ACC112 (cell line): ENCODE measurements around the gene NIP7.

ENCODE experiments used
- H2AFZ ChIP-seq: fragments of 200-600 bp; sonication (generic); one replicate; pipeline ENCODE4 v1.6.0; 2017; ENCODE audit warnings: antibody characterized with exemption, low read length; ENCODE audit not compliant: unreplicated experiment
- H3K27ac ChIP-seq: fragments of 200-600 bp; sonication (generic); 2 replicates; pipeline ENCODE4 v1.5.1; 2014; ENCODE audit warnings: low read depth, mild to moderate bottlenecking, antibody characterized with exemption, low read length, moderate library complexity
- H3K27me3 ChIP-seq: fragments of 200-600 bp; sonication (generic); 2 replicates; pipeline ENCODE4 v1.6.1; 2014; ENCODE audit warnings: mild to moderate bottlenecking, antibody characterized with exemption, low read length, moderate library complexity, mixed read lengths; ENCODE audit not compliant: insufficient read depth
- H3K36me3 ChIP-seq: fragments of 200-600 bp; sonication (generic); 2 replicates; pipeline ENCODE4 v1.6.1; 2016; ENCODE audit warnings: mild to moderate bottlenecking, antibody characterized with exemption, low read length, moderate library complexity, mixed read lengths; ENCODE audit not compliant: insufficient read depth
- H3K4me1 ChIP-seq: fragments of 200-600 bp; sonication (generic); one replicate; pipeline ENCODE4 v1.6.1; 2016; ENCODE audit warnings: low read length, mixed read lengths; ENCODE audit not compliant: insufficient read depth, unreplicated experiment, control insufficient read depth
- H3K4me3 ChIP-seq: fragments of 200-600 bp; sonication (generic); 2 replicates; pipeline ENCODE4 v1.5.1; 2014; ENCODE audit warnings: mild to moderate bottlenecking, low read depth, low read length
- H3K79me2 ChIP-seq: fragments of 200-600 bp; sonication (generic); one replicate; pipeline ENCODE4 v1.6.0; 2016; ENCODE audit warnings: low read length; ENCODE audit not compliant: control insufficient read depth, unreplicated experiment, insufficient read depth

Gene NIP7

GRCh38 chr16:69367980-69368379 is 28.4 kb downstream of the NIP7 start:
- H2AFZ ChIP-seq, result no peak overlapping the region
- peaks cover 33% of the 10 kb centered on the region for H3K36me3 ChIP-seq
- H3K4me3 ChIP-seq, result no peak overlapping the region
- no peaks in the 10 kb centered on the region for H3K27me3 ChIP-seq
- no peak overlapping the region for H3K27ac ChIP-seq
- no peaks in the 10 kb centered on the region for H3K4me1 ChIP-seq
- peaks cover 3% of the 10 kb centered on the region for H3K79me2 ChIP-seq

- no peak overlapping the region for H3K4me3 ChIP-seq
- H2AFZ ChIP-seq, result no peak overlapping the region
- H3K4me1 ChIP-seq, result no peaks in the 10 kb centered on the region
- peaks cover 33% of the 10 kb centered on the region for H3K36me3 ChIP-seq
- no peak overlapping the region for H3K27ac ChIP-seq
- peaks cover 7% of the 10 kb centered on the region for H3K79me2 ChIP-seq
- H3K27me3 ChIP-seq, result no peaks in the 10 kb centered on the region
These were observed 29.3 kb downstream of the NIP7 start for GRCh38 chr16:69368866-69369265.

GRCh38 chr16:69371564-69371963 is 32.0 kb downstream of the NIP7 start:
- no peak overlapping the region for H3K4me3 ChIP-seq
- H3K79me2 ChIP-seq, result peaks cover 11% of the 10 kb centered on the region
- H3K27me3 ChIP-seq, result no peaks in the 10 kb centered on the region
- H3K36me3 ChIP-seq, result peaks cover 28% of the 10 kb centered on the region
- no peaks in the 10 kb centered on the region for H3K4me1 ChIP-seq
- no peak overlapping the region for H3K27ac ChIP-seq
- no peak overlapping the region for H2AFZ ChIP-seq

GRCh38 chr16:69373019-69373418 is 33.4 kb downstream of the NIP7 start:
- Histone ChIP-seq H3K4me3 (no peak overlapping the region), H3K27me3 (no peaks in the 10 kb centered on the region), H3K79me2 (peaks cover 11% of the 10 kb centered on the region), H3K36me3 (peaks cover 26% of the 10 kb centered on the region), H2AFZ (no peak overlapping the region), H3K27ac (no peak overlapping the region), H3K4me1 (peaks cover 2% of the 10 kb centered on the region)

GRCh38 chr16:69376393-69377059 is 37.0 kb downstream of the NIP7 start:
- H2AFZ ChIP-seq, result no peak overlapping the region
- H3K27me3 ChIP-seq, result no peaks in the 10 kb centered on the region
- peaks cover 23% of the 10 kb centered on the region for H3K4me1 ChIP-seq
- peaks cover 19% of the 10 kb centered on the region; the same call in 1 of the 2 replicates for H3K36me3 ChIP-seq
- H3K4me3 ChIP-seq, result no peak overlapping the region
- peaks cover 11% of the 10 kb centered on the region for H3K79me2 ChIP-seq
- no peak overlapping the region for H3K27ac ChIP-seq

- Histone ChIP-seq H3K27me3 (no peaks in the 10 kb centered on the region), H3K27ac (peak overlapping the region; percentile 54), H3K4me1 (peaks cover 25% of the 10 kb centered on the region), H3K36me3 (peaks cover 25% of the 10 kb centered on the region), H3K79me2 (peaks cover 17% of the 10 kb centered on the region), H2AFZ (no peak overlapping the region), H3K4me3 (no peak overlapping the region)
These were observed 38.5 kb downstream of the NIP7 start for GRCh38 chr16:69378036-69378435.

GRCh38 chr16:69378760-69379159 is 39.2 kb downstream of the NIP7 start:
- Histone ChIP-seq H2AFZ (no peak overlapping the region), H3K27ac (peak overlapping the region; percentile 54), H3K4me1 (peaks cover 25% of the 10 kb centered on the region), H3K4me3 (no peak overlapping the region), H3K36me3 (peaks cover 32% of the 10 kb centered on the region), H3K27me3 (no peaks in the 10 kb centered on the region), H3K79me2 (peaks cover 22% of the 10 kb centered on the region)

GRCh38 chr16:69381231-69381630 is 41.7 kb downstream of the NIP7 start:
- H3K4me3 ChIP-seq, result no peak overlapping the region
- H3K4me1 ChIP-seq, result peaks cover 30% of the 10 kb centered on the region
- no peak overlapping the region for H2AFZ ChIP-seq
- H3K79me2 ChIP-seq, result peaks cover 37% of the 10 kb centered on the region
- H3K27ac ChIP-seq, result 0 out of 2 replicates have a peak overlapping the region, but pooled peaks have one; percentile 6
- H3K36me3 ChIP-seq, result peaks cover 33% of the 10 kb centered on the region
- H3K27me3 ChIP-seq, result no peaks in the 10 kb centered on the region

GRCh38 chr16:69382421-69382820 is 42.8 kb downstream of the NIP7 start:
- no peak overlapping the region for H3K4me3 ChIP-seq
- H3K79me2 ChIP-seq, result peaks cover 37% of the 10 kb centered on the region
- no peaks in the 10 kb centered on the region for H3K27me3 ChIP-seq
- peaks cover 35% of the 10 kb centered on the region for H3K4me1 ChIP-seq
- no peak overlapping the region for H3K27ac ChIP-seq
- H3K36me3 ChIP-seq, result peaks cover 33% of the 10 kb centered on the region
- H2AFZ ChIP-seq, result no peak overlapping the region

GRCh38 chr16:69384974-69385373 is 45.4 kb downstream of the NIP7 start:
- H3K79me2 ChIP-seq, result peaks cover 37% of the 10 kb centered on the region
- H3K4me1 ChIP-seq, result peaks cover 18% of the 10 kb centered on the region
- peak overlapping the region; percentile 49 for H3K27ac ChIP-seq
- H3K27me3 ChIP-seq, result no peaks in the 10 kb centered on the region
- peak overlapping the region; percentile 98 for H3K4me3 ChIP-seq
- peaks cover 21% of the 10 kb centered on the region for H3K36me3 ChIP-seq
- H2AFZ ChIP-seq, result peak overlapping the region; percentile 67

- Histone ChIP-seq H2AFZ (peak overlapping the region; percentile 15), H3K36me3 (peaks cover 21% of the 10 kb centered on the region), H3K4me3 (peak overlapping the region; percentile 98; the same call in 1 of the 2 replicates), H3K27me3 (no peaks in the 10 kb centered on the region), H3K79me2 (peaks cover 37% of the 10 kb centered on the region), H3K4me1 (peaks cover 12% of the 10 kb centered on the region), H3K27ac (no peak overlapping the region)
These were observed 47.0 kb downstream of the NIP7 start for GRCh38 chr16:69386596-69386995.
